ENCODE data around the gene FBXW11.

FBXW11 gene

GRCh38 chr5:171850324-171850947 lies 156.0 kb downstream of the FBXW11 start:
- no peak overlapping the region for H3K4me3 ChIP-seq (ENCODE audit: low read length)
- peak; percentile 28; the same call in 1 of the 2 replicates for TF ChIP-seq CTCF (conservative IDR thresholded peaks at IDR 0.05; ENCODE audit: low read length)
- DNase-seq (ENCODE audit: low read depth) = no peak

GRCh38 chr5:171849585-171850323 lies 156.7 kb downstream of the FBXW11 start:
- no peak for TF ChIP-seq CTCF (conservative IDR thresholded peaks at IDR 0.05; ENCODE audit: low read length)
- no peak for DNase-seq (ENCODE audit: low read depth)
- H3K4me3 ChIP-seq (ENCODE audit: low read length) = no peak overlapping the region

GRCh38 chr5:171848911-171849520 lies 157.4 kb downstream of the FBXW11 start:
- TF ChIP-seq CTCF (conservative IDR thresholded peaks at IDR 0.05; ENCODE audit: low read length) = no peak
- H3K4me3 ChIP-seq (ENCODE audit: low read length) = no peak overlapping the region
- no peak for DNase-seq (ENCODE audit: low read depth)

- no peak overlapping the region for H3K4me3 ChIP-seq (ENCODE audit: low read length)
- no peak for DNase-seq (ENCODE audit: low read depth)
- TF ChIP-seq CTCF (conservative IDR thresholded peaks at IDR 0.05; ENCODE audit: low read length) = no peak
These were observed 158.0 kb downstream of the FBXW11 start for GRCh38 chr5:171848486-171848885.

GRCh38 chr5:171848006-171848405 lies 158.4 kb downstream of the FBXW11 start:
- no peak for TF ChIP-seq CTCF (conservative IDR thresholded peaks at IDR 0.05; ENCODE audit: low read length)
- H3K4me3 ChIP-seq (ENCODE audit: low read length) = no peak overlapping the region
- no peak for DNase-seq (ENCODE audit: low read depth)

GRCh38 chr5:171847026-171847425 lies 159.4 kb downstream of the FBXW11 start:
- H3K4me3 ChIP-seq (ENCODE audit: low read length) = no peak overlapping the region
- DNase-seq (ENCODE audit: low read depth) = no peak
- TF ChIP-seq CTCF (conservative IDR thresholded peaks at IDR 0.05; ENCODE audit: low read length) = no peak

- H3K4me3 ChIP-seq (ENCODE audit: low read length) = no peak overlapping the region
- TF ChIP-seq CTCF (conservative IDR thresholded peaks at IDR 0.05; ENCODE audit: low read length) = no peak
These were observed 160.1 kb downstream of the FBXW11 start for GRCh38 chr5:171846323-171846722.

More at GRCh38 chr5:171846323-171846722, 160.1 kb downstream of the FBXW11 start:
- no peak for DNase-seq (ENCODE audit: low read depth)

All from AG10803 (cell line).